HG02943 (cell line): Measurements from ENCODE around the gene TLE6.
A peak's percentile ranks its signal among the peaks of the same experiment; 100 is the strongest.
"Not testable (repeated sequence)": the region's sequence is repeated elsewhere in the genome, so short reads cannot be mapped to it uniquely, and the experiment has no call there.

Experiments used
- ATAC-seq: cut with Tn5 transposase; IDR thresholded peaks from one replicate; pipeline ENCODE4 v1.9.1; 2021; ENCODE audit warnings: mild to moderate bottlenecking, low read depth, moderate library complexity; ENCODE audit not compliant: unreplicated experiment

The TLE6 gene

DNA sequence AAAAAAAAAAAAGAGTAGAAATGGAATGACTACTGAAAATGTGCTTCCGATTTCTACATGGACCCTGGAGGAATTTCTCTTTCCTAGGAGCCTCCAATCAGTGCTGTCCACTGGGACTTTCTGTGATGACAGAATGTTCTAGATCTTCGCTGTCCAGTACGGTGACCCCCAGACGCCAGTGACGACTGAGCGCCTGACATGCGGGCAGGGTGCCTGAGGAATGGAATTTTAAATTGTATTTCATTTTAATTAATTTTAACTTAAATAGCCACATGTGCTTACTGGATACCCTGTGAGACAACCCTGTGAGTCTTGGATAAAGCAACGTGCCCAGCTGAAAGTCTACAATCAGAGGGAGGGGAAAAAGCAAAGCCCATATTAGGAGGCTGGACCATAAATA is 4.1 kb upstream of the TLE6 start:
- ATAC-seq = no peak

- ATAC-seq = no peak
These were observed 2.9 kb upstream of the TLE6 start for GRCh38 chr19:2974342-2975041.

DNA sequence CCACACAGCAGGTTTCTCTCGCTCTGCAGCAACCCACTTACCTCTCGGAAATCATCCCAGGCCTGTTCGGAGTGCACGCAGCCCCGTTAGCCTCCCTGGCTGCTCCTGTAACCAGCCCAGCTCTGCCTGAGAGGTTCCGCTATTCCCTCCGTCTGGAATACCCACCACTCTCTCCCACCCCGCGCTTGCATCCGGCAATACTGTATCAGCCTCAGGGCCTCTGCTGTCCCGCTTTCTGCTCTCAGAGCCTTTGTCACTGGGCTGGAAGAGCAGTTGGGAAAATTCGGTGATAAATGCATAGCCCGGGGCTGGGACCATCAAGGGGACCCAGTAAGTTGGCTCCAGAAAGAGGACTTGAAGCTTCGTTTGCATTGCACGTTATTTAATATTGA is 759 bp upstream of the TLE6 start:
- ATAC-seq = no peak

GRCh38 chr19:2977746-2978138 is 378 bp downstream of the TLE6 start:
- ATAC-seq = peak; percentile 7

DNA sequence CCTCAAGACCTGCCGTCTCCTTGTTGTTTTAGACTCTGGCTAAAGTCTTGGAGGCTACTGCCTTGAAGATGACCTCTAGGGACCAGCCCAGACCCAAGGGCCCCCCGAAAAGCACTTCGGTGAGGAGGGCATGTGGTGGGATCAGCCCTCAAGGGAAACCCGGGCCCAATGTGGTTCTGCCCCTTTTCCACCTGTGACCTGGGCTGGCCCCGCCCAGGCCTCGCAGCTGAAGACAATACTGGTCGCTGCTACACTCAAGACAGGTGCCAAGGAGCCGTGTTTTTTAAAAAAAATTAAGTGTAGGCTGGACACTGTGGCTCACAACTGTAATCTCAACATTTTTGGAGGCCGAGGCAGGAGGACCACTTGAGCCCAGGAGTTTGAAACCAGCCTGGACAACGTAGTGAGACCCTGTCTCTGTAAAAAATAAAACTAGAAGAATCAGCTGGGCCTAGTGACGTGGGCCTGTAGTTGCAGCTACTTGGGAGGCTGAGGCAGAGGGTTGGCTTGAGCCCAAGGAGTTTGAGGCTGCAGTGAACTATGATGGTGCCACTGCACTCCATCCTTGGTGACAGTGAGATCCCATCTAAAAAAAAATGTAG is 903 bp downstream of the TLE6 start:
- ATAC-seq = no peak

GRCh38 chr19:2978772-2979171 is 1.4 kb downstream of the TLE6 start:
- no peak for ATAC-seq

- ATAC-seq = no peak
These were observed 4.5 kb downstream of the TLE6 start for GRCh38 chr19:2981898-2982297.

GRCh38 chr19:2982561-2982960 is 5.2 kb downstream of the TLE6 start:
- ATAC-seq = no peak

DNA sequence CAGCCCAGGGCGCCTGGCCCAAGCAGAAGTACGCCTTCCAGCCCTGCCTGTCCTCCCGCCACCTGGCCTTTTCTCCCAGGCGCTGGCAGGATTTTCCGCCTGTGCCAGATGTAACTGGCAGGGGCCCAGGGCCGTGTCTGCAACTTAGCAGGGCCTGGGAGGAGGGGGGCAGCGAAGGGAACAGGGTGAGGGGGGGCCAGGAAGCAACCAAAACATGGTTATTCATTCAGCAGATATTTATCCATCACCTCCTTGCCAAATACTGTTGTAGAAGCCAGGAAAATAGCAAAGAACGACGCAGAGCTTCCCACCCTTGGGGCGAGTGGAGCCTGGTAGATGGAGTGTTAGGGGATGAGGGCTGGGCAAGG is 5.6 kb downstream of the TLE6 start:
- no peak for ATAC-seq

- no peak for ATAC-seq
These were observed 6.2 kb downstream of the TLE6 start for GRCh38 chr19:2983351-2984214.

DNA sequence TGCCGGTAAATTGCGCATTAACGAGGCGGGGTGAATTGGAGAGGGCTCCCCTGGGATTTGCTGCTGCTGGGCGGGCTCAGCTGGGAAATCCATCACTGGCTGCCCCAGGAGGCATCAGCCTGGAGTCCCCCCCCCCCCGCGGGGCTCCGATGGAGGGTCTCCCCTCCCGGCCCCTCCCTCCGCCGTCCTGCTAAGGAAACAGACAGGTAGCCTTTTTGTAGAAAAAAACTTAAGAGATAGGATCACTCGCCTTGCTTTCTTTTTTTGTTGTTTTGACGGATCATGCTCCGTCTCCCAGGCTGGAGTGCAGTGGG is 6.8 kb downstream of the TLE6 start:
- no peak for ATAC-seq

GRCh38 chr19:2986951-2987524 is 9.7 kb downstream of the TLE6 start:
- ATAC-seq = no peak

DNA sequence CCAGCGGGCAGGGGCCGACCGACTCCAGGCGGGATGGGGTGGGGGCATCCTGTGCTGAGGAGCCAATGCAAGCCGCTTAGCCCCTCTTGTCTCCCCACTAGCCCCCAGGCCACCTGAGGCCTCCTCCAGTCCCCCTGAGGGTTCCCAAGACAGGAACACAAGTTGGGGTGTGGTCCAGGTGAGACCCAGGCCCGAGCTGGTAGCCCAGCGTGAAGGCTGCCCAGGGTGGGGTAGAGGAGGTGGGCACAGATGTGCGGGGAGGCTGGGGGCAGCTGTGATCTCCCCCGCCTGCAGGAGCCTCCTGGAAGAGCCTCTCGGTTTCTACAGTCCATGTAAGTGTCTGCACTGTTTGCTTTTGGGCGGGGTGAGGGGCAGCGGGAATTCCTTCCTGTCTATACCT is 10.4 kb downstream of the TLE6 start:
- no peak for ATAC-seq

DNA sequence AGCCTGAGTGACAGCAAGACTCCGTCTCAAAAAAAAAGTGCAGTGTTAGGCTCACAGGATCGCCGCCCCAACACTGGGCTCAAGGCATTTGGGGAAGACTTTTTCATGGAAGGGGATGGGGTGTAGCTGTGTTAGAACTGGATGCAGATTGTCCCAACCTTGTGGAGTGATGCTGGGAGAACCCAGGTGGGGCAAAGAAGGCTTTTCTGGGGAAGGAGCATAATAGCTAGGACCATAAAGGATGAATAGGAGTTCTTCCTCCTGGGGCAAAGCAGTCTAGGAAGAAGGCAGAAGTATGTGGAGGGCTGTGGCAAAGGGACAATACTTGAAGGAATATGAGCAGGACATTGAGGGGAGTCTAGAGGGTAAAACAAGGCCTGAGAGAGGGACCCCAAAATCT is 11.2 kb downstream of the TLE6 start:
- ATAC-seq = no peak

- ATAC-seq = no peak
These were observed 12.0 kb downstream of the TLE6 start for GRCh38 chr19:2989236-2989946.

- not testable (repeated sequence) for ATAC-seq
These were observed 15.0 kb downstream of the TLE6 start for GRCh38 chr19:2992333-2992732.

GRCh38 chr19:2992958-2993357 is 15.6 kb downstream of the TLE6 start:
- ATAC-seq = no peak

DNA sequence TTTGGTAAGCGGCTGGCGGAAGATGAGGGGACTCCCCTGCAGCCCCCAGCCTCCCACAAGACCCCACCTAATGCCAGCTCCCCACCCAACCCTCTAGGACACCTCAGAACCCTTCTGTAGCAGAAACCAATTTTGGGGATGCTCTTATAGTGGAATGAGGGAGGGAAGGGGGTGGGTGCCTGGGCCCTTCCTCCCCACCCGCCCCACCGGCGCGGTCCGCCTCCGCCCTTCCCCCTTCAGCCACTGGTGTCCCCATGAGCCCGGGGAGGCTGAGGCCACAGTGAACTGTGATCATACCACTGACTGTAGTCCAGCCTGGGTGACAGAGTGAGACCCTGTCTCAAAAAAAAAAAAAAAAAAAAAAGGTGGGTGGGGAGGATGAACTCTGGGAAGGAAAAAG is 16.2 kb downstream of the TLE6 start:
- no peak for ATAC-seq

GRCh38 chr19:2994588-2995131 is 17.3 kb downstream of the TLE6 start:
- ATAC-seq = no peak

DNA sequence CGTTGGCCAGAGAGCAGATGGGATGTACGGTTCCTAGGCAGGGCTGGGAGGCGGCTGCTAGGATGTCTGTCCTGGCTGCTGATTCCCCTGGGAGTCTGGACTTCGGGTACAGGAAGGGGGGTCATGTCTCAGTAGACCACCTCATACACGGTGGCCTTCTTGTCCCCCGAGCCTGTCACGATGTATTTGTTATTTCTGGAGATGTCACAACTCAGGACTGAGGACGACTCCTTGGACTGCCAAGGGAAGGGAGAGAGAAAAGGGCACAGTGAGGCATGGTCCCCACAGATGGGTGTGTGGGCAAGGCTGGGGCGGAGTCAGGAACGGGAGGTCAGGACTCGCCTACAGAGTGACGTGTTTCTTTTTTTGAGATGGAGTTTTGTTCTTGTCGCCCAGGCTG is 20.4 kb downstream of the TLE6 start:
- no peak for ATAC-seq

- no peak for ATAC-seq
These were observed 21.3 kb downstream of the TLE6 start for GRCh38 chr19:2998642-2999041.
